ENCODE data around the gene ZNF710. TPM values are rescaled to one million over a fixed set of nuclear protein-coding genes. Genes with fewer than 3 reads are reported as not detected.
"Not testable (repeated sequence)": the region's sequence is repeated elsewhere in the genome, so short reads cannot be mapped to it uniquely, and the experiment has no call there.

The ZNF710 gene
- total and polyA plus RNA-seq, 2 experiments from 2014 or later = 7.8 to 22.2 TPM

- no peak for TF ChIP-seq CTCF (IDR thresholded peaks at IDR 0.05; ENCODE audit: low read depth, low read length)
- Histone ChIP-seq H3K4me1 (ENCODE audit: low read depth) (no peaks in the 10 kb centered on the region), H3K9me3 (ENCODE audit: low read depth) (no peaks in the 10 kb centered on the region), H3K27me3 (no peaks in the 10 kb centered on the region), H3K27ac (no peak overlapping the region), H3K36me3 (no peaks in the 10 kb centered on the region), H3K4me3 (no peak overlapping the region)
- DNase-seq (ENCODE audit: low read depth in 1 of 2, low spot score in 1 of 2) = no peak
Measured at GRCh38 chr15:89976246-89976600, 24.9 kb upstream of the ZNF710 start.

DNA sequence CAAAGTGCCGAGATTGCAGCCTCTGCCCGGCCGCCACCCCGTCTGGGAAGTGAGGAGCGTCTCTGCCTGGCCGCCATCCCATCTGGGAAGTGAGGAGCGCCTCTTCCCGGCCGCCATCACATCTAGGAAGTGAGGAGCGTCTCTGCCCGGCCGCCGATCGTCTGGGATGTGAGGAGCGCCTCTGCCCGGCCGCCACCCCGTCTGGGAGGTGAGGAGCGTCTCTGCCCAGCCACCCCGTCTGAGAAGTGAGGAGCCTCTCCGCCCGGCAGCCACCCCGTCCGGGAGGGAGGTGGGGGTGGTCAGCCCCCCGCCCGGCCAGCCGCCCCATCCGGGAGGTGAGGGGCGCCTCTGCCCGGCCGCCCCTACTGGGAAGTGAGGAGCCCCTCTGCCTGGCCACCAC lies 23.3 kb upstream of the ZNF710 start:
- DNase-seq (ENCODE audit: low read depth in 1 of 2, low spot score in 1 of 2); H3K27me3 ChIP-seq; H3K9me3 ChIP-seq (ENCODE audit: low read depth); H3K36me3 ChIP-seq; H3K27ac ChIP-seq; H3K4me3 ChIP-seq; H3K4me1 ChIP-seq (ENCODE audit: low read depth): not testable (repeated sequence)

- Histone ChIP-seq H3K27ac (no peak overlapping the region), H3K4me3 (no peak overlapping the region), H3K36me3 (no peaks in the 10 kb centered on the region), H3K27me3 (no peaks in the 10 kb centered on the region), H3K9me3 (ENCODE audit: low read depth) (no peaks in the 10 kb centered on the region), H3K4me1 (ENCODE audit: low read depth) (no peaks in the 10 kb centered on the region)
- no peak for TF ChIP-seq CTCF (IDR thresholded peaks at IDR 0.05; ENCODE audit: low read depth, low read length)
- DNase-seq (ENCODE audit: low read depth in 1 of 2, low spot score in 1 of 2) = no peak
Measured at GRCh38 chr15:89978914-89979313, 22.2 kb upstream of the ZNF710 start.

DNA sequence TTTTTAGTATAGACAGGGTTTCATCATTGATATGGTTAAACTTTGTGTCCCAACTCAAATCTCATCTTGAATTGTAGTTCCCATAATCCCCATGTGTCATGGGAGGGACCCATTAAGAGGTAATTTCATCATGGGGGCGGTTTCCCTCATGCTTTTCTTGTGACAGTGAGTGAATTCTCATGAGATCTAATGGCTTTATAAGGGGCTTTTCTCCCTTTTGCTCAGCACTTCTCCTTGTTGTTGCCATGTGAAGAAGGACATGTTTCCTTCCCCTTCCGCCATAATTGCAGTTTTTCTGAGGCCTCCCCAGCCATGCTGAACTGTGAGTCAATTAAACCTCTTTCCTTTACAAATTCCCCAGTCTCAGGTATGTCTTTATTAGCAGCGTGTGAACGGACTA lies 20.2 kb upstream of the ZNF710 start:
- no peaks in the 10 kb centered on the region for H3K4me1 ChIP-seq (ENCODE audit: low read depth)
- no peak overlapping the region for H3K4me3 ChIP-seq
- H3K27ac ChIP-seq = no peak overlapping the region
- no peaks in the 10 kb centered on the region for H3K27me3 ChIP-seq
- H3K36me3 ChIP-seq = no peaks in the 10 kb centered on the region
- no peaks in the 10 kb centered on the region for H3K9me3 ChIP-seq (ENCODE audit: low read depth)
- no peak for DNase-seq (ENCODE audit: low read depth in 1 of 2, low spot score in 1 of 2)
- TF ChIP-seq CTCF (IDR thresholded peaks at IDR 0.05; ENCODE audit: low read depth, low read length) = no peak

- Histone ChIP-seq H3K27ac (no peak overlapping the region), H3K27me3 (no peaks in the 10 kb centered on the region), H3K36me3 (no peaks in the 10 kb centered on the region), H3K4me1 (ENCODE audit: low read depth) (no peaks in the 10 kb centered on the region), H3K9me3 (ENCODE audit: low read depth) (no peaks in the 10 kb centered on the region), H3K4me3 (no peak overlapping the region)
- DNase-seq (ENCODE audit: low read depth in 1 of 2, low spot score in 1 of 2) = no peak
- no peak for TF ChIP-seq CTCF (IDR thresholded peaks at IDR 0.05; ENCODE audit: low read depth, low read length)
Measured at GRCh38 chr15:89982315-89983055, 18.6 kb upstream of the ZNF710 start.

DNA sequence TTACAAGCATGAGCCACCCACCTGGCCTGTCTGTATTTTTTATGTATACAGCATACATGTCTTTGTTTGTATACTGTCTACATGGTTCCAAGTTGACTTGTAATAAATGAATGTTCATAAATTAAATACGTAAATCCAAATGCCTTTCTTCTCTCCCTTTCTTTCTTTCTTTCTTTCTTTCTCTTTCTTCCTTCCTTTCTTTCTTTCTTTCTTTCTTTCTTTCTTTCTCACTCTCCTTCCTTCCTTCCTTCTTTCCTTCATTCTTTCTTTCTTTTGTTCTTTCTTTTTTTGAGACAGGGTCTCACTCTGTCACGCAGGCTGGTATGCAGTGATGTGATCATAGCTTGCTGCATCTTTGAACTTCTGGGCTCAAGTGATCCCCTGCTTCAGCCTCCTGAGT lies 17.1 kb upstream of the ZNF710 start:
- no peak for DNase-seq (ENCODE audit: low read depth in 1 of 2, low spot score in 1 of 2)
- Histone ChIP-seq H3K4me1 (ENCODE audit: low read depth) (no peaks in the 10 kb centered on the region), H3K27ac (no peak overlapping the region), H3K4me3 (no peak overlapping the region), H3K27me3 (no peaks in the 10 kb centered on the region), H3K36me3 (no peaks in the 10 kb centered on the region), H3K9me3 (ENCODE audit: low read depth) (no peaks in the 10 kb centered on the region)
- no peak for TF ChIP-seq CTCF (IDR thresholded peaks at IDR 0.05; ENCODE audit: low read depth, low read length)

All from cardiac muscle cell (in vitro differentiated cells and primary cell).